Measurements from ENCODE around the gene C18orf63. TPM values are rescaled to one million over a fixed set of nuclear protein-coding genes. Genes with fewer than 3 reads are reported as not detected.

C18orf63 gene
- total RNA-seq, result under 0.01 TPM in 1 of 2 replicates, not detected in the other

GRCh38 chr18:74315464-74316256 is at the start of gene C18orf63:
Gene C18orf63, plus strand, starts transcription at chr18:74315839. Its CDS starts 2,027 bp downstream, at chr18:74317866.

DNA sequence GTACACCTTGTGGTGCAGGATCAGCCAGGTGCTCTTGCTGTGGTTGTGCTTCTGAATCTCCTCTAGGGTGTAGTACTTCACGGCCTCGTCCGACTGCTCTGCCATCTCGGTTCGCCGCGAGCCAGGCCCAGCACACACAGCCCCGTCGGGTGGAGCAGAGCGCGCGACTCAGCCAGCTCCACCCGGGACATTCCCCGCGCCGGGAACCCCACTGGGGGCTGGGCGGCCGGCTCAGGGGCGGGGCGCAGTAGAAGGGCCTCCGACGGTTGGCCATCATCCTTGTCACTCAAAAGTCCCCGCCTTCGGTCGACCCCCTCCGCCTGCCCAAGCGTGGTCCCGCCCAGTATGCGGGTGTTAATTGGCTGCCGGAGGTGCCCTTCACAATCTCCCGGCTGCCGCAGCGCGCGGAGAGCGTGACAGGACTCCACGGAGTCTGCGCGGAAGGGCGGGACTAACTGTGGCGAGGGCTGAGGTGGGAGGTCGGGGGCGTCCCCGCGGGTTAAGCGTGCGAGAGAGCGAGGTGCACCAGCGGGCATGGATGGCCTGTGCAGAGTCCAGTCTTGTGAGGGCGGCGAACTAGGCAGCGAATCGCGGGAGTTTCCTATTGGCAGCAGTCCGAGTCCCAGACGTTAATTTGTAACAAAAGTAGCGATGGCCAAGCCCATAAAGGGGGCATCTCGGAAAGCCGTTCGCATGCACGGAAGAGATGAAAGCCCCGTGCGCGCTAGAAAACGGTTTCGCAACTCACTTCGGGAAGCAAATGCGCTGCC is 23.7 kb upstream of the C18orf63 start, which contains the start of gene CYB5A:
CYB5A (minus strand) TSS at position 193 of the 770 bp plus-strand sequence; CDS start at position 105, 88 bp downstream.

Other genes starting within 250 kb of the C18orf63 start
- 0.37 and 0.59 TPM in 2 replicates for gene FBXO15, start 168.0 kb upstream of the C18orf63 start, total RNA-seq
- gene TIMM21, start 167.3 kb upstream of the C18orf63 start, total RNA-seq, result 29.7 and 37.6 TPM in 2 replicates
- gene CYB5A, start 23.9 kb upstream of the C18orf63 start, total RNA-seq, result 42.3 and 120 TPM in 2 replicates
- gene DIPK1C, start 141.5 kb downstream of the C18orf63 start, total RNA-seq, result not detected in 2 replicates
- gene CNDP2, start 180.5 kb downstream of the C18orf63 start, total RNA-seq, result 43.7 and 116 TPM in 2 replicates
- not detected in 2 replicates for gene CNDP1, start 218.7 kb downstream of the C18orf63 start, total RNA-seq